Astrocyte of the cerebellum (primary cell): Measurements from ENCODE around the gene PGR.
"Not testable (repeated sequence)": the region's sequence is repeated elsewhere in the genome, so short reads cannot be mapped to it uniquely, and the experiment has no call there.

ENCODE experiments used
- DNase-seq: peaks from one replicate; pipeline ENCODE4 v3.0.0-alpha.2; 2011; ENCODE audit warnings: low read depth
- H3K4me3 ChIP-seq: 2 replicates; pipeline ENCODE4 v1.5.1; 2011; ENCODE audit warnings: mild to moderate bottlenecking, low read depth, low read length, moderate library complexity
- CTCF ChIP-seq: IDR thresholded peaks from 2 replicates; pipeline ENCODE4 v1.5.1; 2012; ENCODE audit warnings: low read length, low read depth, moderate library complexity, mild to moderate bottlenecking; ENCODE audit errors: missing control alignments
- in situ Hi-C: cut with HindIII; loops from 2 replicates; pipeline ENCODE4 v1.10.0; 2017; ENCODE audit warnings: low sequenced_read_pairs

Gene PGR

GRCh38 chr11:101028644-101029043 lies 101.0 kb downstream of the PGR start:
- H3K4me3 ChIP-seq = no peak overlapping the region
- in situ Hi-C loops = no loop called here
- no peak for TF ChIP-seq CTCF
- DNase-seq = no peak

- no peak overlapping the region for H3K4me3 ChIP-seq
- no peak for DNase-seq
- no peak for TF ChIP-seq CTCF
- in situ Hi-C loops = no loop called here
Measured at GRCh38 chr11:101022256-101022655, 107.4 kb downstream of the PGR start.

GRCh38 chr11:101019870-101020269 lies 109.7 kb downstream of the PGR start:
- in situ Hi-C loops = no loop called here

DNA sequence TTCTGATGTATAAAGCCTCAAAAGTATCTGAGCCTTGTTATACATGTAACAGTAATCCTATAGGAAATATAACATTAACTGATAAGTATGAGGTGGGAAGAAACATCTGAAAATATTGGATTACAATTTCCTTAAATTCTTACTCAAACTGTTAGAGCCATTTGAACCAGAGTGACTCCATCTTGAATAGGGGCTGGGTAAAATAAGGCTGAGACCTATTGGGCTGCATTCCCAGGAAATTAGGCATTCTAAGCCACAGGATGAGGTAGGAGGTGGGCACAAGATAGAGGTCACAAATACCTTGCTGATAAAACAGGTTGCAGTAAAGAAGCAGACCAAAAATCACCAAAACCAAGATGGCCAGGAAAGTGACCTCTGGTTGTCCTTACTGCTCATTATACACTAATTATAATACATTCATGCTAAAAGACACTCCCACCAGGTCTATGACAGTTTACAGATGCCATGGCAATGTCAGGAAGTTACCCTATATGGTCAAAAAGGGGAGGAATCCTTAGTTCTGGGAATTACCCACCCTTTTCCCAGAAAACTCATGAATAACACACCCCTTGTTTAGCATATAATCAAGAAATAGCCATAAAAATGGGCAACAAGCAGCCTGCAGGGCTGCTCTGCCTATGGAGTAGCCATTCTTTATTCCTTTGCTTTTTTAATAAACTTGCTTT lies 114.9 kb downstream of the PGR start:
- no peak for TF ChIP-seq CTCF
- in situ Hi-C loops = no loop called here
- DNase-seq = no peak
- no peak overlapping the region for H3K4me3 ChIP-seq

More at GRCh38 chr11:101019870-101020269, 109.7 kb downstream of the PGR start:
- H3K4me3 ChIP-seq = no peak overlapping the region
- DNase-seq = no peak
- TF ChIP-seq CTCF = no peak

DNA sequence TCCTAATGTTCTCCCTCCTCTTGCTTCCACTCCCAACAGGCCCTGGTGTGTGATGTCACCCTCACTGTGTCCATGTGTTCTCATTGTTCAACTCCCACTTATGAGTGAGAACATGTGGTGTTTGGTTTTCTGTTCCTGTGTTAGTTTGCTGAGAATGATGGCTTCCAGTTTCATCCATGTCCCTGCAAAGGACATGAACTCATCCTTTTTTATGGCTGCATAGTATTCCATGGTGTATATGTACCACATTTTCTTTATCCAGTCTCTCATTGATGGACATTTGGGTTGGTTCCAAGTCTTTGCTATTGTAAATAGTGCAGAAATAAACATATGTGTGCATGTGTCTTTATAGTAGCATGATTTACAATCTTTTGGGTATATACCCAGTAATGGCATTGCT lies 115.9 kb downstream of the PGR start:
- DNase-seq, in situ Hi-C loops: not testable (repeated sequence)

GRCh38 chr11:101011881-101012280 lies 117.7 kb downstream of the PGR start:
- no peak for TF ChIP-seq CTCF
- in situ Hi-C loops = no loop called here
- DNase-seq = no peak
- H3K4me3 ChIP-seq = no peak overlapping the region

More for the DNA sequence above, 115.9 kb downstream of the PGR start:
- H3K4me3 ChIP-seq = not testable (repeated sequence)

DNA sequence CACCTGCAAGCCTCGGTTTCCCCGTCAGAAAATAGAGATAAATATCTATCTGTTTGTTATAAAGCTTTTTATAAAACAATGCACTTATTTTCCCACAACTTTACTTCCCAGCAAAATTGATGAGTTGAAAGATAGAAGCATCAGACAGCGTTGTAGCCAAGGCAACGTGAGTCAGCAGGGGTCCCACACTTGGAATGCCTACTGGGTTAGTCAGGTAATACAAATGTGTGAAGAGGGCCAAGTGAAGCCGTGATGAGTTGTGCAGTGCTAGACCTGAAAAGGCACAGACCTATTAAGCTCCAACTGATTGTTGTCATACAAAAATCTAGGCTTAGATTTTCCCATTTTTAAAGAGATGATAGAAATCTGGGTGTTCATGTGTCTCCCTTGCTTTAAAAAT lies 118.7 kb downstream of the PGR start:
- in situ Hi-C loops = no loop called here
- no peak overlapping the region for H3K4me3 ChIP-seq
- DNase-seq = no peak
- no peak for TF ChIP-seq CTCF
